ENCODE results near the gene EEF2K. TPM values are rescaled to one million over a fixed set of nuclear protein-coding genes. Genes with fewer than 3 reads are reported as not detected.
A peak's percentile ranks its signal among the peaks of the same experiment; 100 is the strongest.

Gene EEF2K
- total and polyA plus RNA-seq, 2 of the 13 experiments (the other 11 are each of a cell fraction or from before 2014, with no cell fraction given): 22.0 to 23.8 TPM

GRCh38 chr16:22183901-22184614 is 22.0 kb upstream of the EEF2K start (continued):
- TF ChIP-seq HOXA9 (CRISPR knock-in tag; IDR thresholded peaks at IDR 0.05; ENCODE audit: borderline replicate concordance) (no peak), LCORL (IDR thresholded peaks at IDR 0.05) (no peak), LCORL (CRISPR knock-in tag; IDR thresholded peaks at IDR 0.05) (no peak), RELA (CRISPR knock-in tag; IDR thresholded peaks at IDR 0.05) (no peak), GATAD2A (CRISPR knock-in tag; IDR thresholded peaks at IDR 0.05) (no peak), AHDC1 (CRISPR knock-in tag; IDR thresholded peaks at IDR 0.05; ENCODE audit: borderline replicate concordance) (no peak), ZNF329 (CRISPR knock-in tag; IDR thresholded peaks at IDR 0.05; ENCODE audit: low read depth) (no peak), MTA1 (CRISPR knock-in tag; IDR thresholded peaks at IDR 0.05; ENCODE audit: borderline replicate concordance) (no peak), NFATC3 (CRISPR knock-in tag; IDR thresholded peaks at IDR 0.05) (no peak), SMAD1 (CRISPR knock-in tag; IDR thresholded peaks at IDR 0.05; ENCODE audit: borderline replicate concordance, low read depth) (peak; percentile 29; the same call in 1 of the 2 replicates), ZNF280B (CRISPR knock-in tag; IDR thresholded peaks at IDR 0.05; ENCODE audit: borderline replicate concordance) (no peak), NFIC (IDR thresholded peaks at IDR 0.05; ENCODE audit: low read length) (no peak), HNF4G (IDR thresholded peaks at IDR 0.05; ENCODE audit: borderline replicate concordance, low read depth, low read length) (no peak), HNF4G (CRISPR knock-in tag; IDR thresholded peaks at IDR 0.05; ENCODE audit: borderline replicate concordance, low read depth) (no peak), ZNF260 (CRISPR knock-in tag; IDR thresholded peaks at IDR 0.05; ENCODE audit: borderline replicate concordance, low read depth) (no peak), TEAD3 (CRISPR knock-in tag; optimal IDR thresholded peaks at IDR 0.05; ENCODE audit: borderline replicate concordance) (peak; percentile 7), RAD21 (CRISPR knock-in tag; IDR thresholded peaks at IDR 0.05) (peak; percentile 35; the same call in 1 of the 2 replicates), KLF16 (CRISPR knock-in tag; IDR thresholded peaks at IDR 0.05) (no peak), PRDM10 (CRISPR knock-in tag; IDR thresholded peaks at IDR 0.05; ENCODE audit: low read depth) (no peak), ZC3H13 (CRISPR knock-in tag; IDR thresholded peaks at IDR 0.05) (no peak)

All from HepG2 (cell line).